GM18861 (cell line): Measurements from ENCODE around the gene IDH2.
A peak's percentile ranks its signal among the peaks of the same experiment; 100 is the strongest.

Source experiments
- ATAC-seq: cut with Tn5 transposase; IDR thresholded peaks from one replicate; pipeline ENCODE4 v1.9.1; 2021; ENCODE audit not compliant: unreplicated experiment

The IDH2 gene

DNA sequence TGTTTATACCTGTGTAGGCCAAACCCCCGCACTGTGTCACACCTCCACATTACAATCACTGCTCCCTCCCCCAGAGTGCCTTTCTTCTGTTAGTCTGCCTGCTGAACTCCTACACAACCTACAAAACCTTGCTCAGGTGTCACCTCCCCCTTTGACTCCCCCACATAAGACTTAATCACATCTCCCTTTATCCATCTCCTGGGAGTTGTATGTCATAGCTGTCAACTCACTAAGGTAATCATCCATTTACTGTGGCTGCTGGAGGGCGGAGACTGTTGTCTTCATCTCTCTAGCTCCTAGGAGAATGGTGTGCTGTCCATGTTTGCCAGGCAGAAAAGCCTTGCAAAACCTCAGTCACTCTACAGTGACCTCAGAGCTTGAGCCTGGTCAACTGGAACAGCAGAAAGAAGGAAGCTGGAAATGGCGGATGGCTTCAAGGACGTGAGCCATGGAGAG lies 57.3 kb downstream of the IDH2 start:
- no peak for ATAC-seq

DNA sequence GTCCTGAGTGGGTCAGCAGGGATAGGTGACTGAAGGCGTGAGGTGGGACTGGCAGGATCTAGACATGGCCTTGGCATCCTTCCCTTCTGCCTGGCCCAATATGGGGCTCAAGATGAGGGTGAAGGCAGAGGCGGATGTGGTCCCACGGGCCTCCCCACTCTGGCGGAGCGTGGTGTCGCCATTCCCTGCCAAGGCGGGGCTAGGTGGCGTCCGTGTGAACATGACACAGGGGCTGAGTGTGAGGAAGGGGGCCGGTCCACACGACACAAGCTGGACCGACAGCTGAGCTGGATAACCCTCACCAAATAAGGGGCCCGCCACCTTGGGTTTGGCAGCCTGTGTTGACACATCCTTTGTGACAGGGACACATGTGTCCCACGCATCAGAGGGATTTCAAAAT lies 58.1 kb downstream of the IDH2 start:
- no peak for ATAC-seq

- ATAC-seq = no peak
Observed at GRCh38 chr15:90043530-90044010, 58.7 kb downstream of the IDH2 start.

- ATAC-seq = no peak
Observed at GRCh38 chr15:90042766-90043529, 59.3 kb downstream of the IDH2 start.

- ATAC-seq = no peak
Observed at GRCh38 chr15:90042356-90042755, 59.9 kb downstream of the IDH2 start.

DNA sequence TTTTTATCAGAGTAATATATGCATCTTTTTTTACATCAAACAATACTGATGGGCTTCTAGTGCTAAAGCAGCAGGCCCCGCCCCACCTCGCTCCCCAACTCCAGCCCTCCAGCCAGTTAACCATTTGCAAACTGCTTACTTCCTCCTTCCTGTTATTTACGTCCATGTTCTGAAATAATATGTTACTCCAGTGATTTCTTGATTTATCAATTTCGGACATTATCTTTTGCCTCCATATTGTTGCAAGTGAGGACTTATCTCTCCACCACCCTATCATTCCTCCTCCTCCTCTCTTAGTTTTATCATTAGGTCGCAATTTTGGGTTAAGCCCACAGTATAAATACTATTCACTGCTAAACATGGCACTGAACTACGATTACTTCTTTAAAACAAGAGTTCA lies 61.6 kb downstream of the IDH2 start:
- ATAC-seq = no peak

DNA sequence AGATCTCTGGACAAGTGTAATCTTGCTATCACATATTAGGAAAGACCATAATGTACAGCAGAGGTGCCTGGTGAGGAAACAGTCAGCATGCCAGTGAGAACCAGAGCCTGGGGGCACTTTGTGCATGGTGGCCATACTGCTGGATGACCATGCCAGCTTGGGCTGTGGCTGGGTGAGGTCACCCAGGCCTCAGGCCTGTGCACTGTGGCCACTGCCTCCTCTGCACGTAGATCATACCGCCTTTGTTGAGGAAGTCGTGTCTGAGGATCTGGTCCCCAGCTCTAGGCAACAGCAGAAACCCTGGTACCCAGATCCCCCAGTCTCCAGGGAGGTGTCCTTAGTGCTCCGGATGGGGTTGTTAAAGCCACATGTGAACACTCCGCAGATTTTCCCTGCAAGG lies 62.3 kb downstream of the IDH2 start:
- ATAC-seq = no peak

GRCh38 chr15:90038632-90039095 lies 63.6 kb downstream of the IDH2 start:
- ATAC-seq = no peak

DNA sequence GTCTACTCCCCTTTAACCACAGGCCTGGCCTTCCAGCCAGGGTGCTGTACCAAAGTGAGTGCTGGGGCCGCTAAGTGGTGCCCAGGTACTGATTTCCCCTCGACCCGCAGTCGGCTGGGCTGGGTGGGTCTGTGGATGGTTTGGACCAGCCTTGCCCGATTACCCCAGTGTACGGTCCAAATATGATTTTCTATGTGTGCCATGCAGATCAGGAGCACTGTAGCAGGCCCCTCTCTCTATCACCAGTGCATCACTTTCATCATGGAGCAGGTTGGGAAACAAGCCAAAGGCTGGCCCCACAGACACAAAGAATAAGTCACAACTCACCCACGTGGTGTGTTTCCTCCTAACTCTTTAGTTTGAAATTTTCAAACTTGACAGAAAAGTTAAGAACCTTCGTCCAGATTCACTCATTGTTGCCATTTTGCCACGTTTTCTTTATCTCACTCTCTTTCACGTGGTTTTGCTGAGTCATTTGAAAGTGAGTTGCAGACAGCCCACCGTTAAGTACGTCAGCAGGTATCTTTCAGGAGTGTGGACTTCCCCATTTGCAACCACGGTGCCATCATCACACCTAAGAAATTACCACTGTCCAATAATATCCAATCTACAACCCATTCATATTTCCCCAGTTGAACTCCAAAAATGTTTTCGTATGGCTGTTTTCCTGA lies 64.2 kb downstream of the IDH2 start:
- peak; percentile 74 for ATAC-seq

GRCh38 chr15:90037511-90037860 lies 64.8 kb downstream of the IDH2 start:
- no peak for ATAC-seq

DNA sequence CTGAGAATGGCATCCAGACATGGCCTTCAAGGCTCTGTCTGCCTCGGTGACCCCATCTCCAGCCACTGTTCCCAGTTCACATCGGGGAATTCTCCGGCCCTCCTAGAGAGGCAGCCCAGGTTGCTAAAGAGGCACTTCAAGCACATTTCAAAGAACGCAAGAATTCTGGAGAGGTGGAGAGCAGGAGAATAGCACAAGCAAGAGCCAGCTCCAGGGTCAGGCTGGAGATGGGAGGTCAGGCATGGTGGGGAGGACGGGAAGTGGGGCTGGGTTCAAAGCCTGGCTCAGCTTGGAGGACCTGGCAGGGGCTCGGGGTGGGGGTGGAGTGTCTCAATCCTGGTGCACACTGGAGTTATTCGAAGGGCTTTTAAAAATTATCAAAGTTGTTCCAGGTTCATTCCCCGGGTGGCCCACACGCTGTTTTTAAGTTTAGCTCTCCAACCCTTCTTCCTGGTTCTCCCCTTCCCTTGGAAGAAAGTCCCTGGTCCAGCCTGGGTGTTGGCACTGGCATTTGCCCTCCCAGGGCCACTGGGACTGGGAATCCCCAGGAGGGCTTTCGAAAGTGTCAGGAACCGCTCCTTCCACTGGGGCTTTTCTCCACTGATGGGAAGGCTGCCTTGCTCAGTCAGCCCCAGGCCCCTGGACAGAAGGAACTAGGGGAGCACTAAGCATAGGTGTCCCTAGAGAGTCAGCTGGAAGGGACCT lies 65.3 kb downstream of the IDH2 start:
- ATAC-seq = no peak

DNA sequence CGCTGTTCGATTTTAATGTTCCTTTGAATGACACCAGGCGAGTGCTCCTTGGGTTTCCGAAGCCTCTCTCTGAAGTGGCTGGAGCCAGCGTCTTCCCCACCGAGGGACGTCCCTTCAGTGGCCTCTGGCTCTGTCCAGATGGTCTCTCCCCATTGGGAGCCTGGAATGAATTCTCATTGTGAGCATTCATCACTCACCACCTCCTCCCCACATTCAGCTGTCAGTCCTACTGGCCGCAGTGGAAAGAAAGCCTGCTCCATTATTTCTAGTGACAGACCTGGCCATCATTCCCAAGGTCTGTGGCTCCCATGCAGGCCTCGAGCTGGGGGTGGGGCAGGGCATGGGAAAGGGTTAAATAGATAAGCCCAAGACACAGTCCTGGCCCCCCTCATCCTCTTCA lies 65.9 kb downstream of the IDH2 start:
- ATAC-seq = no peak

DNA sequence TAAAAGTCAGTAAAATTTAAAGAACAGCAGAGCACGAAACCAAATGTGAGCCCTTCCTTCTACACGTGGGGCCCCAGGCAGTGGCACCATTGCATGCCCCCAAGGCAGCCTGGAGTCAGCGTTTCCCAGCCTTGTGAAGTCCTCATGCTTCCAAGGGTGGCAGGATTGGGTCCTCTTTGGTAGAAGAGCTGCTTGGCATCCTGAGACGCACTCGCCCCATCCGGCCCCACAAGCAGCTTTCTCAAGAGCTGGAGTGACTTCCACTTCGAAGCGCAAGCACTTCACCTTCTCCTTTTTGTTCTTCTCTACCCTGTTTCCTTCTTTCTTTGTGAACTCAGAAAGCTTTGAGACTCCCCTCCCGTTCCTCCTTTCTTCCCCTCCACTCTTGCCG lies 66.4 kb downstream of the IDH2 start:
- no peak for ATAC-seq

GRCh38 chr15:90035095-90035839 lies 67.0 kb downstream of the IDH2 start:
- ATAC-seq = no peak

DNA sequence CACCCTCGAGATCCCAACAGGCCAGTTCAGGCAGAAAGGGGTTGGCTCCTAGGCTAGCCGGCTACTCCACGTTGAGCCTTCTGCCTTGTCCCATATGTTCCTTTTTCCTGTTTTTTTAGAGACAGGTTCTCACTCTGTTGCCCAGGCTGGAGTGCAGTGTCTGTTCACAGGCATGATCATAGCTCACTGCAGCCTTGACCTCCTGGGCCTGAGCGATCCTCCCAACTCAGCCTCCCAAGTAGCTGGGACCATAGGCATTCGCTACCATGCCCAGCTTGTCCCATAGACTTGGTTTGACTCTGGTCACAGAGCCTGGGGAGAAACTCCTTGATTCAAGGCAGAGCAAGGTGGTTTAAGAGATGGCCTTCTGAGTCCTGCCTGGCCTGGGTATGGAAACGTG lies 68.8 kb downstream of the IDH2 start:
- no peak for ATAC-seq
